Measurements from ENCODE around the gene EGFR.

DNA sequence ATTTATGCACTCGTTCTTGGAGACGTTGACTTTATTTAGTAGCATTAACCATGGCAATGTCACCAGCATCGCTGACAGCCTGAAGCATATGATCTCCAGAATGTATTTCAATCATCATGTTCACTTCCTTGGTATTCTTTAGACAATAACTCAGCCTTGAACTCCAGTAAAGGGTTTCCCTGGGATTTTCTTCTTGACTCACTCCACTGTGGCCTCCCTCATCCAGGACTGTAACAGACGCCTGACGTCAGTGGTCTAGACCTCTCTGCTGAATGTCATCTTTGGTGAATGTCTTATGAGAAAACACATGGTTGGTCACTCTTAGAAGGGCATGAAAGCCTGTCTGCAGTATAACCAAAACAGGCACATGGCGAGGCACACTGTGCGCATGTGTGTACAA, 64.4 kb downstream of the EGFR start:
- TF ChIP-seq POLR2AphosphoS5 (IDR thresholded peaks at IDR 0.05; ENCODE audit: low read depth, low read length) (no peak), TAF1 (IDR thresholded peaks at IDR 0.05; ENCODE audit: borderline replicate concordance, insufficient read depth, low read length) (no peak)

All from PFSK-1 (cell line).